Inferior parietal cortex (tissue), 1 donor: ENCODE measurements around the gene ESPN.
"Not testable (repeated sequence)": the region's sequence is repeated elsewhere in the genome, so short reads cannot be mapped to it uniquely, and the experiment has no call there.

Experiments used
- DNase-seq: peaks from one replicate; pipeline ENCODE4 v3.0.0-alpha.2; 2016; ENCODE audit errors: extremely low spot score

The ESPN gene

DNA sequence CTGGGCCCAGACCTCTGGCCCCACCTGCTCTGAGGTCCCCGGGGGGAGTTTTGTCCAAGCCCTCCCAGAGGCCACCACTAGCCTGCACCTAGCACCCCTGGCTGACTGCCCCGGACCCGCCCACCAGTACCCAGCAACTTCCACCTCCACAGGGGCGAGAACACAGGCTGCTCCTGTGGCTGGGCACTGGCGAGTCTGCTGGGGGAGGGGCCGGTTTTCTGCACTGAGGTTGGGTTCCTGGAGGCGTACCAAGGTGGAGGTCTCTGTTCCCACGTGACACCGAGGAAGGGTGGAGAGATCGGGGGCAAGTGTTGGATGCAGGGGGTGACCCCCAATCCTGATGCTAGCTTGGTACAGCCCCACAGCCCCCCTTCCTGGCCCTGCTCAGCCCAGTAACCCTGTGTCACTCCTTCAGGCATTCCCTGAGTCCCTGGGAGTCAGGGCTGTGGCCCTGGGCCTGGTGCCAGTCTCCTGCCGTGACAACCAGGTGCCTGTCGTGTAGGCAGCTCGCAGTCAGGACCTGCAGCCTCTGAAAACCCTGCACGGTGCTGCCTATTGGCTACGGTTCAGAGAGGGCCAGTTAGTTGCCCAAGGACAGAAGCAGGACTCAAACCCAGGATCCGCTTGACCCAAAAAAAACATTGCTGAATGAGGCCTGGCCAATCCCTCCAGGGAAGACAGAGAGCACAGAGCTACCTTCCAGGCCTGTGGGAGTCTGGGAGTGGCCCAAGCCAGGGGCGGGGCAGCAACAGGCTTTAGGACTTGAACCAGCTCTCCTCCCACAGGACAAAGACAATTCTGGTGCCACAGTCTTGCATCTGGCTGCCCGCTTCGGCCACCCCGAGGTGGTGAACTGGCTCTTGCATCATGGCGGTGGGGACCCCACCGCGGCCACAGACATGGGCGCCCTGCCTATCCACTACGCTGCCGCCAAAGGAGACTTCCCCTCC lies 3.1 kb downstream of the ESPN start:
- DNase-seq: no peak

DNA sequence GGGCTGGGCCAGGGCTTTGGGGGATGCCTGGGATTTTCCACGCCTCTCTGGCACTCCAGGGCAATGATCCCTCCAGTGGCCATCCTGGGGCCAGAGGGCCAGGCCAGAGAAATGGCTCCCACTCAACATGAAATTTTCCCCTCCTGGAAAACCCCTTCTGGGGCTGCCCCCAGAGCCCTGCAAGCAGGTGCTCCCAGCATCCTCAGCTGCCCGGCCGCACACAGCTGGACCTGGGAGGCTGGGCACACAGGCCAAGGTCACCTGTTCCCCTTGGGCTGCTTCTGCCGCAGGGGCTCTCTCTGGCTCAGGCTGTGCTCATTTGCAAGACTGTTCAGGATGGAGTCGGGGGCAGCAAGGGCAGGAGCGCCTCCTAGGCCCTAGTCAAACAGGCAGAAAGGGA lies 3.9 kb downstream of the ESPN start:
- DNase-seq: not testable (repeated sequence)

- DNase-seq: not testable (repeated sequence)
Observed at GRCh38 chr1:6429660-6430411, 5.3 kb downstream of the ESPN start.

GRCh38 chr1:6431645-6432579 lies 7.3 kb downstream of the ESPN start:
- not testable (repeated sequence) for DNase-seq

GRCh38 chr1:6434186-6434585 lies 9.6 kb downstream of the ESPN start:
- DNase-seq: no peak

DNA sequence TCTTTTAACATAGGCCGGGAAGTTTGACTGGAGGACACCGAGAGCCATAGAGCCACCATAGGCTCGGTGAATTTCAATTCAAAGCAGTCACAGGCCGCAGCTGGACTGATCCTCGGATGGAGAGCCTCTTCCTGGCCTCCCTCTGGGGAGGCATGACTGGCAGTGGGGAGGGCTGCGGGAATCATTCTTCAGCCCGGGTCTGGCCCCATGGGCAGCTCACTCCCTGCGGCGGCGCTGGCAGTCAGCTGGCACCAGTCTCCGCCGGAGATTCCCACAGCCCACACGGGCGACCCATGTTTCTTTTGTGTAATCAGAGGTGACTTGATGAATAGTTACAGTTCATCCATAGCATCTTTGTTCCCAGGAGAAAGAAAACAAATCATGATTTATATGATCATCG lies 10.6 kb downstream of the ESPN start:
- no peak for DNase-seq

- DNase-seq: no peak
Observed at GRCh38 chr1:6435547-6435946, 11.0 kb downstream of the ESPN start.

- not testable (repeated sequence) for DNase-seq
Observed at GRCh38 chr1:6436277-6436676, 11.7 kb downstream of the ESPN start.

DNA sequence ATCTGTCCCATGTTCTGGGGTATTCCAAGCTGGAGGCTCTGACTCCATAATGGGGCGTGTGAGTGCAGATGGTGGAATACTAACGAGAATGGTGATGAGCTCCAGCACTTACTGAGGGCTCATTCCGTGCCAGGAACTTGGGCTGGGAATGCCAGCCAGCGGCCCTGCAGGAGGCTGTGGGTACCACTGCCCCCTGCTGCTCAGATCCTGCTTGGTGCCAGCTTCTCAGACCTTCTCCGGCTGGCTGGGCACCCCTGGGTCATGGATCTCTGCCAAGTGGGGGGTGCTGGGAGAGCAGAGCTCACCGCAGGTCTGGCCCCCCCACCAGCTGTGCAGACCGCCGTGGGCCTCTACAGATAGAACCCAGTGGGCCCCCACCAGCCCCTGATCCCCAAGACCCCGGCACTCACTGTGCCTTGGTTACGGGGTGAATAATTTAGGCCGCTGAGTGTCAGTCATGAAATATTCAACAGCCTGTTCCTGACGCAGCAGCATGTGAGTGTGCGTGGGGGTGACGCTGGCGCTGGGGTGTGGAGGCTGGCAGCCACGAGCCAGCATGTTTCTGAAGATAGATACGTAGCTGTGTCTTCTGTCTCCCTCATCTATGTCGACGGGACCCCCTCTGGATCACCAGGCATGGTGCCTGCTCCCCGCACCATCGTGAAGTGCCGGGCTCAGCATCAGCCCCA lies 12.6 kb downstream of the ESPN start:
- DNase-seq: peak; percentile 11

- DNase-seq: peak; percentile 65
Observed at GRCh38 chr1:6438047-6438525, 13.5 kb downstream of the ESPN start.

DNA sequence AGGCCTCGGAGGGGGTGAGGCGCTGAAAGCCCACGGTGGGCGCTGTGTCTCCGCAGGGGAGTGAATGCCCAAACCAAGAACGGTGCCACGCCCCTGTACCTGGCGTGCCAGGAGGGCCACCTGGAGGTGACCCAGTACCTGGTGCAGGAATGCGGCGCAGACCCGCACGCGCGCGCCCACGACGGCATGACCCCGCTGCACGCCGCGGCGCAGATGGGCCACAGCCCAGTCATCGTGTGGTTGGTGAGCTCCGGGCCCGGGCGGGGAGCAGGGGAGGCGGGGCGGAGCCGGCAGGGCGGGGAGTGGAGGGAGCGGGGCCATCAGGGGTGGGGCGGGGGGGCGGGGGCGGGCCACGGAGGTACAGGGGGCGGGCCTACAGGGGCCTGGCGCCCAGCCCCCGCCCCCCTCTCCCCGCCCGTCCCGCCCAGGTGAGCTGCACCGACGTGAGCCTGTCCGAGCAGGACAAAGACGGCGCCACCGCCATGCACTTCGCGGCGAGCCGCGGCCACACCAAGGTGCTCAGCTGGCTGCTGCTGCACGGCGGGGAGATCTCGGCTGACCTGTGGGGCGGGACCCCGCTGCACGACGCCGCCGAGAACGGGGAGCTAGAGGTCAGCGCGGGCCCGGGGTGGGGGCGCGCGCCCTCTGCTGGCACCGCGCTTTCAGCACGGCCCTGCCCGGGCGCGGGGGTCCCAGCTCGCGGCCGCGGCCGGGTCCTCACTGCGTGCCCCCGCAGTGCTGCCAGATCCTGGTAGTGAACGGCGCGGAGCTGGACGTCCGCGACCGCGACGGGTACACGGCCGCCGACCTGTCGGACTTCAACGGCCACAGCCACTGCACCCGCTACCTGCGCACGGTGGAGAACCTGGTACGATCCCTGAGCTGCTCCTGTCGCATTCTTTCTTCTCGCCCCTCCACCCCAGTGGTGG lies 15.9 kb downstream of the ESPN start:
- no peak for DNase-seq

GRCh38 chr1:6441586-6441985 lies 17.0 kb downstream of the ESPN start:
- no peak for DNase-seq

GRCh38 chr1:6443339-6444115 lies 19.0 kb downstream of the ESPN start:
- no peak for DNase-seq

DNA sequence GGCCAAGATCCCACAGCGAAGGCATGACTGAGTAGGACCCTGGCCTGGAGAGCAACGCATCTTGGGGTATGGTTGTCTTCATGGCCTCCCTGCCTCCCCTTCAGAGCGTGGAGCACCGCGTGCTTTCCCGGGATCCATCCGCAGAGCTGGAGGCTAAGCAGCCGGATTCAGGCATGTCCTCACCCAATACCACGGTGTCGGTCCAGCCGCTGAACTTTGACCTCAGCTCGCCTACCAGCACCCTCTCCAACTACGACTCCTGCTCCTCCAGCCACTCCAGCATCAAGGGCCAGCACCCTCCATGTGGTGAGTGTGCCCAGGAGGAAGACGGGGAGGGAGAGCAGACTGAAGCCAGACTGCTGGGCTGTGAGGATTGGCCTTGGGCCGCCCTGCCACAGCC lies 19.8 kb downstream of the ESPN start:
- no peak for DNase-seq

GRCh38 chr1:6445062-6445763 lies 20.6 kb downstream of the ESPN start:
- DNase-seq: no peak

- not testable (repeated sequence) for DNase-seq
Observed at GRCh38 chr1:6445929-6446328, 21.4 kb downstream of the ESPN start.

GRCh38 chr1:6446665-6447015 lies 22.1 kb downstream of the ESPN start:
- DNase-seq: no peak

DNA sequence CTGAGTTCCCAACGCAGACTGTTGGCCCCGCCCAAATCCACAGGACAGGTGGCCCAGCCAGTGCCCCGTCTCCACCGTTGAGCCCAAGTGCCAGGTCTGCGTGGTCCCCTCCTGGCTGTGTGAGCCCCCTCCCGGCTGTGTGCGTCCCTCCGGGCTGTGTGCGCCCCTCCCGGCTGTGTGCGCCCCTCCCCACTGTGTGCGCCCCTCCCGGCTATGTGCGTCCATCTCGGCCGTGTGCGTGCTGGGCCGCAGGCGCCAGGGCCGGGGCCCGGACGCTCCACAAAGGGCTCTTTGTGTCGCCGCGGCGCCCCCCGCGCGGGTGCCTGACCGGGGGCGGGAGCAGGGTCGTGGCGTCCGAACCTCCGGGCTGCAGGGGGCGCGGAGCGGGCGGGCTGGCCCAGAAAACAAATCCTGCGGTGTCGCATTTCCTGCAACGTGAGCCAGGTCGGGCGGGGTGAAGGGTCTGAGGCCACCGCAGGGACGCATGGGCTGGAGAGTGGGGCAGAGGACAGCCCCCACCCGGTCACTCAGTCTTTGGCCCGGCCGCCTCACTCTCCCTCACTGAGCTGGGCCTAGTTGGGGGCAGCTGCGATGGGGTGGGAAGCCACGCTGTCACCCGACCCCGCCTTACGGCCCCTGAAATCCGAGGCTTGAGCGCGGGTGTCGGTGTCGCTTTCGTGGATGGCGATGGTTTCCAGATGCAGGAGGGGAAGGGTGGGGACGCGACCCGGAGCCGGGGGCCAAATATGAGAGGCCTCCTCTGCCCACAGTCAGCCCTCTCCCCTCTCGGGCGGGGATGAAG lies 22.6 kb downstream of the ESPN start:
- DNase-seq: no peak
